ENCODE measurements around the gene NSMF. TPM values are rescaled to one million over a fixed set of nuclear protein-coding genes. Genes with fewer than 3 reads are reported as not detected.

The NSMF gene
- total RNA-seq, 1 donor, result 22.4 TPM

- Histone ChIP-seq H3K27me3 (ENCODE audit: insufficient read depth, low read length) (peaks cover 12% of the 10 kb centered on the region), H3K36me3 (ENCODE audit: insufficient read depth, low read length) (no peaks in the 10 kb centered on the region), H3K4me1 (ENCODE audit: insufficient read depth, low read length) (peaks cover 8% of the 10 kb centered on the region), H3K27ac (ENCODE audit: low read depth, low read length) (no peak overlapping the region), H4K20me1 (ENCODE audit: insufficient read depth, low read length) (no peaks in the 10 kb centered on the region), H3K9me3 (ENCODE audit: low read depth, low read length) (no peaks in the 10 kb centered on the region), H3K4me2 (ENCODE audit: insufficient read depth, low read length) (no peak overlapping the region), H3K4me3 (ENCODE audit: insufficient read depth, low read length) (no peak overlapping the region), H2AFZ (ENCODE audit: low read length) (no peak overlapping the region), H3K79me2 (ENCODE audit: insufficient read depth, low read length) (no peaks in the 10 kb centered on the region)
- no peak for DNase-seq (ENCODE audit: insufficient read length, low spot score, missing footprints)
- TF ChIP-seq CTCF (IDR thresholded peaks at IDR 0.05; ENCODE audit: extremely low read depth, low read depth, low read length), result no peak
Measured at GRCh38 chr9:137439158-137439714, 19.9 kb downstream of the NSMF start.

GRCh38 chr9:137438591-137439157 lies 20.5 kb downstream of the NSMF start:
- no peak for TF ChIP-seq CTCF (IDR thresholded peaks at IDR 0.05; ENCODE audit: extremely low read depth, low read depth, low read length)
- Histone ChIP-seq H3K27ac (ENCODE audit: low read depth, low read length) (no peak overlapping the region), H3K9me3 (ENCODE audit: low read depth, low read length) (no peaks in the 10 kb centered on the region), H3K4me3 (ENCODE audit: insufficient read depth, low read length) (no peak overlapping the region), H3K79me2 (ENCODE audit: insufficient read depth, low read length) (no peaks in the 10 kb centered on the region), H3K4me2 (ENCODE audit: insufficient read depth, low read length) (no peak overlapping the region), H3K4me1 (ENCODE audit: insufficient read depth, low read length) (peaks cover 8% of the 10 kb centered on the region), H4K20me1 (ENCODE audit: insufficient read depth, low read length) (no peaks in the 10 kb centered on the region), H3K27me3 (ENCODE audit: insufficient read depth, low read length) (peaks cover 12% of the 10 kb centered on the region), H3K36me3 (ENCODE audit: insufficient read depth, low read length) (no peaks in the 10 kb centered on the region), H2AFZ (ENCODE audit: low read length) (no peak overlapping the region)
- DNase-seq (ENCODE audit: insufficient read length, low spot score, missing footprints), result no peak

GRCh38 chr9:137437691-137438590 lies 21.2 kb downstream of the NSMF start:
- H3K36me3 ChIP-seq (ENCODE audit: insufficient read depth, low read length), result no peaks in the 10 kb centered on the region
- no peaks in the 10 kb centered on the region for H4K20me1 ChIP-seq (ENCODE audit: insufficient read depth, low read length)
- H3K4me1 ChIP-seq (ENCODE audit: insufficient read depth, low read length), result peaks cover 8% of the 10 kb centered on the region
- H3K4me3 ChIP-seq (ENCODE audit: insufficient read depth, low read length), result no peak overlapping the region
- peaks cover 11% of the 10 kb centered on the region for H3K27me3 ChIP-seq (ENCODE audit: insufficient read depth, low read length)
- no peak overlapping the region for H3K27ac ChIP-seq (ENCODE audit: low read depth, low read length)
- no peak overlapping the region for H3K4me2 ChIP-seq (ENCODE audit: insufficient read depth, low read length)
- DNase-seq (ENCODE audit: insufficient read length, low spot score, missing footprints), result peak; percentile 83
- no peaks in the 10 kb centered on the region for H3K79me2 ChIP-seq (ENCODE audit: insufficient read depth, low read length)
- no peaks in the 10 kb centered on the region for H3K9me3 ChIP-seq (ENCODE audit: low read depth, low read length)
- TF ChIP-seq CTCF (IDR thresholded peaks at IDR 0.05; ENCODE audit: extremely low read depth, low read depth, low read length), result no peak
- H2AFZ ChIP-seq (ENCODE audit: low read length), result no peak overlapping the region
